H9 (cell line): ENCODE measurements around the gene LRRC8B. TPM values are rescaled to one million over a fixed set of nuclear protein-coding genes. Genes with fewer than 3 reads are reported as not detected.

Source experiments
- DNase-seq: peaks from one replicate; pipeline ENCODE4 v3.0.0-alpha.2; 2017
- H2AFZ ChIP-seq: one replicate; pipeline ENCODE4 v1.6.1; 2013; ENCODE audit warnings: mild to moderate bottlenecking, low read length, control low read depth, moderate library complexity
- H2AK5ac ChIP-seq: 2 replicates; pipeline ENCODE4 v1.6.1; 2013; ENCODE audit warnings: low read length, control low read depth, mixed read lengths; ENCODE audit not compliant: insufficient read length
- H2BK120ac ChIP-seq: one replicate; pipeline ENCODE4 v1.6.1; 2013; ENCODE audit warnings: low read depth, mild to moderate bottlenecking, low read length, control low read depth, inconsistent platforms; ENCODE audit not compliant: poor library complexity, severe bottlenecking
- H2BK12ac ChIP-seq: 2 replicates; pipeline ENCODE4 v1.6.1; 2013; ENCODE audit warnings: low read length, control low read depth, mixed read lengths, low read depth; ENCODE audit not compliant: insufficient read length
- H2BK15ac ChIP-seq: 2 replicates; pipeline ENCODE4 v1.6.1; 2013; ENCODE audit warnings: low read depth, low read length, control low read depth
- H2BK20ac ChIP-seq: one replicate; pipeline ENCODE4 v1.6.1; 2013; ENCODE audit warnings: low read depth, mild to moderate bottlenecking, low read length, control low read depth, inconsistent platforms; ENCODE audit not compliant: poor library complexity, severe bottlenecking
- H2BK5ac ChIP-seq: 2 replicates; pipeline ENCODE4 v1.6.1; 2013; ENCODE audit warnings: low read length, control low read depth, mixed read lengths; ENCODE audit not compliant: insufficient read length
- H3K14ac ChIP-seq: 2 replicates; pipeline ENCODE4 v1.6.1; 2013; ENCODE audit warnings: low read length, control low read depth; ENCODE audit not compliant: insufficient read depth
- H3K18ac ChIP-seq: 2 replicates; pipeline ENCODE4 v1.6.1; 2013; ENCODE audit warnings: low read depth, mild to moderate bottlenecking, mixed read lengths, low read length, control low read depth; ENCODE audit not compliant: insufficient read length
- H3K23ac ChIP-seq: 2 replicates; pipeline ENCODE4 v1.6.1; 2013; ENCODE audit warnings: low read length, control low read depth, mixed read lengths, low read depth; ENCODE audit not compliant: insufficient read length
- H3K23me2 ChIP-seq: 2 replicates; pipeline ENCODE4 v1.6.1; 2013; ENCODE audit warnings: low read depth, mild to moderate bottlenecking, mixed read lengths, low read length, control low read depth; ENCODE audit not compliant: insufficient read length, poor library complexity, severe bottlenecking
- H3K27ac ChIP-seq: 2 replicates; pipeline ENCODE4 v1.5.1; 2013; ENCODE audit warnings: low read length, control low read depth, mixed read lengths, low read depth; ENCODE audit not compliant: insufficient read length
- H3K27me3 ChIP-seq: 2 replicates; pipeline ENCODE4 v1.6.1; 2013; ENCODE audit warnings: low read length, control low read depth, inconsistent platforms; ENCODE audit not compliant: insufficient read depth
- H3K4ac ChIP-seq: 2 replicates; pipeline ENCODE4 v1.6.1; 2013; ENCODE audit warnings: low read depth, mild to moderate bottlenecking, control low read depth, inconsistent platforms, low read length, moderate library complexity
- H3K4me1 ChIP-seq: 2 replicates; pipeline ENCODE4 v1.6.1; 2013; ENCODE audit warnings: low read length, control low read depth, inconsistent platforms; ENCODE audit not compliant: insufficient read depth
- H3K4me2 ChIP-seq: 2 replicates; pipeline ENCODE4 v1.6.1; 2013; ENCODE audit warnings: low read length, control low read depth, mixed read lengths; ENCODE audit not compliant: insufficient read length, insufficient read depth
- H3K56ac ChIP-seq: 2 replicates; pipeline ENCODE4 v1.6.1; 2013; ENCODE audit warnings: low read depth, mild to moderate bottlenecking, mixed read lengths, low read length, control low read depth; ENCODE audit not compliant: insufficient read length
- H3K79me1 ChIP-seq: 2 replicates; pipeline ENCODE4 v1.6.1; 2013; ENCODE audit warnings: low read depth, mild to moderate bottlenecking, moderate library complexity, low read length, control low read depth, inconsistent platforms; ENCODE audit not compliant: insufficient read depth, poor library complexity, severe bottlenecking
- H3K79me2 ChIP-seq: 2 replicates; pipeline ENCODE4 v1.6.1; 2013; ENCODE audit warnings: low read length, control low read depth, inconsistent platforms; ENCODE audit not compliant: insufficient read depth
- H3K9ac ChIP-seq: 2 replicates; pipeline ENCODE4 v1.6.1; 2013; ENCODE audit warnings: low read length, control low read depth, mixed read lengths; ENCODE audit not compliant: insufficient read length; ENCODE audit errors: extremely low read depth
- H3K9me3 ChIP-seq: one replicate; pipeline ENCODE4 v1.6.1; 2013; ENCODE audit warnings: low read depth, low read length, inconsistent platforms; ENCODE audit not compliant: control insufficient read depth
- H3T11ph ChIP-seq: one replicate; pipeline ENCODE4 v1.6.1; 2013; ENCODE audit warnings: mild to moderate bottlenecking, low read length, control low read depth, inconsistent platforms
- H4K20me1 ChIP-seq: one replicate; pipeline ENCODE4 v1.6.1; 2013; ENCODE audit not compliant: control insufficient read depth, insufficient read length, insufficient read depth
- H4K5ac ChIP-seq: 2 replicates; pipeline ENCODE4 v1.6.1; 2013; ENCODE audit warnings: low read depth, mild to moderate bottlenecking, mixed read lengths, low read length, control low read depth; ENCODE audit not compliant: insufficient read length
- H4K8ac ChIP-seq: replicated peaks from 2 replicates; pipeline ENCODE4 v1.6.1; 2013; ENCODE audit warnings: low read length, control low read depth, mixed read lengths, low read depth; ENCODE audit not compliant: insufficient read length
- H4K91ac ChIP-seq: 2 replicates; pipeline ENCODE4 v1.6.1; 2013; ENCODE audit warnings: low read depth, mild to moderate bottlenecking, moderate library complexity, mixed read lengths, low read length, control low read depth; ENCODE audit not compliant: insufficient read length
- H3K27ac Mint-ChIP-seq, 3 experiments: 2 replicates in 2 of 3; 3 replicates in 1 of 3; pipeline ENCODE4 v1.8.0; 2020 to 2021; ENCODE audit warnings: mixed read lengths in 3 of 3, mild to moderate bottlenecking in 1 of 3, moderate library complexity in 1 of 3
- H3K27me3 Mint-ChIP-seq: 2 replicates; pipeline ENCODE4 v1.8.0; 2021; ENCODE audit warnings: low read depth, mild to moderate bottlenecking, moderate library complexity, mixed read lengths
- H3K36me3 Mint-ChIP-seq, 3 experiments: 2 replicates in 2 of 3; 3 replicates in 1 of 3; pipeline ENCODE4 v1.8.0; 2020 to 2021; ENCODE audit warnings: low read depth in 3 of 3, mixed read lengths in 3 of 3; ENCODE audit not compliant: insufficient read depth in 1 of 3
- H3K4me1 Mint-ChIP-seq, 2 experiments: 2 replicates each; pipeline ENCODE4 v1.8.0; 2020; ENCODE audit warnings: mixed read lengths in 2 of 2
- H3K4me3 Mint-ChIP-seq, 2 experiments: 2 replicates in 1 of 2; 3 replicates in 1 of 2; pipeline ENCODE4 v1.8.0; 2020 to 2021; ENCODE audit warnings: mild to moderate bottlenecking in 2 of 2, mixed read lengths in 2 of 2, moderate library complexity in 1 of 2
- H3K9me3 Mint-ChIP-seq, 2 experiments: 2 replicates in 1 of 2; 3 replicates in 1 of 2; pipeline ENCODE4 v1.8.0; 2020; ENCODE audit warnings: mild to moderate bottlenecking in 2 of 2, mixed read lengths in 2 of 2, moderate library complexity in 1 of 2
- WGBS: extraction: QIAGEN DNeasy Blood & Tissue Kit; methylation state at CpG from one replicate; pipeline ENCODE4 v1.1.7; 2013; ENCODE audit warnings: missing lambda C conversion rate, low lambda C conversion rate, mixed read lengths; ENCODE audit not compliant: insufficient read length; ENCODE audit errors: extremely low coverage; 5-methylcytosine and 5-hydroxymethylcytosine counted together
- total RNA-seq: library from RNA; stranded (reverse); gene quantifications from 2 replicates; pipeline ENCODE4 v1.2.1, GENCODE V29; 2021
- TF ChIP-seq, protein P1 (sequence below): fragments of 200-600 bp; sonication (generic); conservative IDR thresholded peaks from 3 replicates; pipeline ENCODE4 v1.8.0; 2021; ENCODE audit warnings: antibody characterized with exemption, mild to moderate bottlenecking

Gene LRRC8B
- total RNA-seq, 1 experiment from 2014 or later, result 33.2 TPM

DNA sequence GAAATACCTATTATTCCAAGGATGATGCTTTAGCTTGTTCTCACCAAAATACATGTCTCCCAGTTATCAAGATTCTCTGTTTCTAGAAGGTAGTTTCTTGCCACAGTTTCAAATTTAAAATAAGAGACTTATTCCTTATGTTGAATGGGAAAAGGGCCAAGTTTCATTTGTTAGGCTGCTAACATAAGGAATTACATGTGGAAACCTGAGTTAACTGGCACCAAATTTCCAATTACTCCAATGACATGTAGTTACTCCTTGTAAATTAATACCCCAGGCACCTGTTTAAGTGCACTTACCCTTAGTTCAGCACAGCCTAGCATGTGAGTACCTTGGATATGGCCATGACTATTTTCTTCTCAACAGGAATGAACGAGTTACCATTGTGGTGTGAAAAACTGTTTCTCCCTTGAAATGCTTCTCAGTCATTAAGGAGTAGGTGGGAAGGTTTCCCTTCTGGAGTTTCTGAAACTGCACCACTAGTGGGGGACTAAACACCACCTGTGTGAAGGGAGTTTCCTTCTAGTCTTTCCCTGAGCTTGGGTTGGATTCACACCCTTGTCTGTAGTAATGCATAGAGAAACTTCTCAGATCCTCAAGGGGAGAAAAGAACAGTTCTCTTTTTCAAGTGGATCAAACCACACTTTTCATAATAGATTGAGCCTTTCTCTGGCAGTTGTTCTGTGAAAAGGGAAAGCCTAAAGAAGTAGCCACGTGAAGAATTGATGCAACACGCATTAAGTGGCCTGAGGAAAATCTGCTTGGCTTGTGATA is 76.0 kb downstream of the LRRC8B start:
- no peaks in the 10 kb centered on the region for H3K23me2 ChIP-seq
- H3T11ph ChIP-seq, result no peak overlapping the region
- H3K9me3 Mint-ChIP-seq, result no peaks in the 10 kb centered on the region; a peak in 1 of 5 replicates
- no peak for DNase-seq
- no peak overlapping the region for H4K91ac ChIP-seq
- no peak overlapping the region for H3K14ac ChIP-seq
- no peak overlapping the region for H4K5ac ChIP-seq
- no peaks in the 10 kb centered on the region for H3K9me3 ChIP-seq
- no peak overlapping the region for H3K9ac ChIP-seq
- H3K56ac ChIP-seq, result no peak overlapping the region
- H3K4ac ChIP-seq, result no peak overlapping the region
- no peaks in the 10 kb centered on the region for H4K20me1 ChIP-seq
- H3K79me2 ChIP-seq, result no peaks in the 10 kb centered on the region
- H3K36me3 Mint-ChIP-seq, result peaks cover 0 to 2% (median 0%) of the 10 kb centered on the region in 3 experiments; a peak in 2 of 7 replicates
- peaks cover 35 to 48% of the 10 kb centered on the region in 2 experiments for H3K4me1 Mint-ChIP-seq
- H2AK5ac ChIP-seq, result no peak overlapping the region
- no peak overlapping the region for H2BK15ac ChIP-seq
- H3K79me1 ChIP-seq, result no peaks in the 10 kb centered on the region
- H3K27ac Mint-ChIP-seq, result peak overlapping the region in 2 of 3 experiments; percentile 62 to 82; a peak in 4 of 7 replicates
- no peaks in the 10 kb centered on the region for H3K27me3 ChIP-seq
- H2BK5ac ChIP-seq, result no peak overlapping the region
- no peak overlapping the region for H3K27ac ChIP-seq
- no peak overlapping the region for H2BK20ac ChIP-seq
- H3K23ac ChIP-seq, result no peak overlapping the region
- no peak overlapping the region for H3K4me3 Mint-ChIP-seq
- TF ChIP-seq, protein P1, sequence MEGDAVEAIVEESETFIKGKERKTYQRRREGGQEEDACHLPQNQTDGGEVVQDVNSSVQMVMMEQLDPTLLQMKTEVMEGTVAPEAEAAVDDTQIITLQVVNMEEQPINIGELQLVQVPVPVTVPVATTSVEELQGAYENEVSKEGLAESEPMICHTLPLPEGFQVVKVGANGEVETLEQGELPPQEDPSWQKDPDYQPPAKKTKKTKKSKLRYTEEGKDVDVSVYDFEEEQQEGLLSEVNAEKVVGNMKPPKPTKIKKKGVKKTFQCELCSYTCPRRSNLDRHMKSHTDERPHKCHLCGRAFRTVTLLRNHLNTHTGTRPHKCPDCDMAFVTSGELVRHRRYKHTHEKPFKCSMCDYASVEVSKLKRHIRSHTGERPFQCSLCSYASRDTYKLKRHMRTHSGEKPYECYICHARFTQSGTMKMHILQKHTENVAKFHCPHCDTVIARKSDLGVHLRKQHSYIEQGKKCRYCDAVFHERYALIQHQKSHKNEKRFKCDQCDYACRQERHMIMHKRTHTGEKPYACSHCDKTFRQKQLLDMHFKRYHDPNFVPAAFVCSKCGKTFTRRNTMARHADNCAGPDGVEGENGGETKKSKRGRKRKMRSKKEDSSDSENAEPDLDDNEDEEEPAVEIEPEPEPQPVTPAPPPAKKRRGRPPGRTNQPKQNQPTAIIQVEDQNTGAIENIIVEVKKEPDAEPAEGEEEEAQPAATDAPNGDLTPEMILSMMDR, result no peak
- no peak overlapping the region for H3K4me2 ChIP-seq
- H2AFZ ChIP-seq, result no peak overlapping the region
- H4K8ac ChIP-seq, result no peak overlapping the region
- H3K18ac ChIP-seq, result no peak overlapping the region
- H3K4me1 ChIP-seq, result peaks cover 11% of the 10 kb centered on the region; the same call in 1 of the 2 replicates
- H3K27me3 Mint-ChIP-seq, result no peaks in the 10 kb centered on the region
- H2BK12ac ChIP-seq, result no peak overlapping the region
- no peak overlapping the region for H2BK120ac ChIP-seq
- no CpG with 5 or more reads among the region's 3 CpGs for WGBS
